ENCODE measurements around the gene EEF1AKMT4. TPM values are rescaled to one million over a fixed set of nuclear protein-coding genes. Genes with fewer than 3 reads are reported as not detected.

EEF1AKMT4 gene
- total and polyA plus RNA-seq, 10 of the 15 experiments (the other 5 are each of a cell fraction or from before 2014, with no cell fraction given) = 7.5 to 26.8 (median 18.3) TPM

- ChIA-PET POLR2A (interaction anchor here (0.7 kb wide), 1 partner anchor 45 kb away, joined by 5 read pairs; no protein-coding TSS in a partner anchor), RAD21 (ENCODE audit: unreplicated experiment) (interaction anchor here (1.0 to 1.1 kb wide), 2 partner anchors 10 to 334 kb away, joined by 4 read pairs; no protein-coding TSS in a partner anchor), CTCF (no interaction called here), SMC1A (ENCODE audit: uncharacterized antibody, unreplicated experiment) (no interaction called here)
- Histone ChIP-seq H3K9ac (ENCODE audit: control insufficient read depth, insufficient read depth, low read length) (no peak overlapping the region), H3K27ac (ENCODE audit: control insufficient read depth, insufficient read depth) (no peak overlapping the region), H3K27me3 (replicated peaks in 1 of 2; ENCODE audit: control insufficient read depth in 2 of 2, insufficient read depth in 2 of 2, low read length in 1 of 2) (peaks cover 16 to 18% of the 10 kb centered on the region in 2 experiments), H3K36me3 (ENCODE audit: control insufficient read depth in 2 of 2, insufficient read depth in 2 of 2, low read length in 1 of 2) (no peaks in the 10 kb centered on the region), H4K20me1 (ENCODE audit: control insufficient read depth, insufficient read depth) (no peaks in the 10 kb centered on the region), H3K4me3 (peak overlapping the region; percentile 29; the same call in 1 of the 2 replicates), H2AFZ (ENCODE audit: control insufficient read depth, low read depth, low read length) (no peak overlapping the region), H3K79me2 (ENCODE audit: control insufficient read depth, insufficient read depth, low read length) (no peaks in the 10 kb centered on the region), H3K4me1 (ENCODE audit: control insufficient read depth, insufficient read depth, low read length) (no peaks in the 10 kb centered on the region), H3K4me2 (ENCODE audit: control insufficient read depth, insufficient read depth) (peak overlapping the region; percentile 77; the same call in 1 of the 2 replicates), H3K9me3 (replicated peaks; ENCODE audit: control insufficient read depth, insufficient read depth, low read length) (no peaks in the 10 kb centered on the region)
- in situ Hi-C loops (cut with MboI) (no loop called here), intact Hi-C loops (cut with micrococcal nuclease; ENCODE audit: unreplicated experiment) (no loop called here)
- peak; percentile 3; the same call in 1 of the 3 replicates for ATAC-seq
- FAIRE-seq = no peak
- DNase-seq (ENCODE audit: low read depth, low spot score) = no peak
- no peak for TF ChIP-seq DPF2 (IDR thresholded peaks at IDR 0.05)
- TF ChIP-seq YY1 (IDR thresholded peaks at IDR 0.05; ENCODE audit: low read depth, low read length) = no peak
- TF ChIP-seq PBX3 (IDR thresholded peaks at IDR 0.05; ENCODE audit: insufficient replicate concordance, low read depth, low read length) = no peak
- TF ChIP-seq ETV6 (conservative IDR thresholded peaks at IDR 0.05 in 1 of 2, IDR thresholded peaks at IDR 0.05 in 1 of 2; ENCODE audit: borderline replicate concordance in 1 of 2, low read depth in 1 of 2) = no peak
- no peak for TF ChIP-seq NRF1 (conservative IDR thresholded peaks at IDR 0.05; ENCODE audit: low read depth, low read length)
- TF ChIP-seq BHLHE40 (IDR thresholded peaks at IDR 0.05; ENCODE audit: borderline replicate concordance in 1 of 2, low read depth in 2 of 2, low read length in 1 of 2) = peak in 1 of 2 experiments; percentile 35; a peak in 1 of 4 replicates
- TF ChIP-seq LARP7 (IDR thresholded peaks at IDR 0.05) = 0 out of 2 replicates have a peak, but pooled peaks have one; percentile 15
- no peak for TF ChIP-seq NKRF (conservative IDR thresholded peaks at IDR 0.05)
- no peak for TF ChIP-seq HSF1 (IDR thresholded peaks at IDR 0.05; ENCODE audit: low read depth, low read length)
- TF ChIP-seq CEBPZ (IDR thresholded peaks at IDR 0.05; ENCODE audit: low read depth, low read length) = no peak
- TF ChIP-seq SUZ12 (IDR thresholded peaks at IDR 0.05; ENCODE audit: unreplicated experiment) = peak; percentile 34
- no peak for TF ChIP-seq KDM1A (IDR thresholded peaks at IDR 0.05; ENCODE audit: borderline replicate concordance)
- no peak for TF ChIP-seq NBN (IDR thresholded peaks at IDR 0.05)
- no peak for TF ChIP-seq NFYA (IDR thresholded peaks at IDR 0.05; ENCODE audit: borderline replicate concordance, low read depth, low read length)
- no peak for TF ChIP-seq FOXK2 (IDR thresholded peaks at IDR 0.05)
- TF ChIP-seq NR2F1 (conservative IDR thresholded peaks at IDR 0.05) = no peak
- no peak for TF ChIP-seq GABPA (IDR thresholded peaks at IDR 0.05; ENCODE audit: low read depth)
- under 1% methylated on average over 21 of the region's 61 CpGs for WGBS (ENCODE audit: insufficient coverage, insufficient replicate concordance, low lambda C conversion rate, missing lambda C conversion rate)
- no TSS peak for BruUV-seq (replicated peaks)
Measured at GRCh38 chr3:184230081-184230602, 19.3 kb upstream of the EEF1AKMT4 start.
